ENCODE measurements around the gene CATSPER2. TPM values are rescaled to one million over a fixed set of nuclear protein-coding genes. Genes with fewer than 3 reads are reported as not detected.

The CATSPER2 gene
- 1.4 and 6.7 TPM in 2 replicates for total RNA-seq

DNA sequence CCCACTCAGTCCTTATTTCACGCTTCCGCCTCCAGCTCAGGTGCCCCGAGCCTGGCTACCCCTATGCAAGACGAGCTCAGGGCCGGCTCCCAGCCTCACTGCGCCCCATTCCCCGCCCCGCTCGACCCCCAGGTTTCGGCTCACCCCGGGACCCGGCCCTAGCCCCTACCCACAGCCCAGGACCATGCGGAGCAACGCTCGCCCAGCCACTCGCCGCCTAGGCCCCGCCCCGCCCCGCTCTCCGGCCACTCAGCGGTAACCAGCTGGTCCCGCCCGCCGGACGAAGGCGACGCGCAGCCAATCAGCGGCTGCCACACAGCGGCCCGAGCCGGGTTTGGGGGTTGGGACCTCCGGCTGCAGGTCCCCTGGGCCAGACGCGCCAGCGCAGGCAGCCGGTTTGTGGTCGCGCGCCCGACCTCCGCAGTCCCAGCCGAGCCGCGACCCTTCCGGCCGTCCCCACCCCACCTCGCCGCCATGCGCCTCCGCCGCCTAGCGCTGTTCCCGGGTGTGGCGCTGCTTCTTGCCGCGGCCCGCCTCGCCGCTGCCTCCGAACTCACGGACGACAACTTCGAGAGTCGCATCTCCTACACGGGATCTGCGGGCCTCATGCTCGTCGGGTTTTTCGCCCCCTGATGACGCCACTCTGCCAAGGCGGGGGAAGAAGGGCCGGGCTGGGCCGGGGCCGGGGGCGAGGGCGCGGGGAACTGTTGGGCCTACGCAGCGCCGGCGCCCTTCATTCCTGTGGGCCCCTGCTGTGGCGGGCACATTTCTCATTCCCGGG lies at the start of gene CATSPER2:
TSS of gene CATSPER2 (minus strand) at position 196 of the 781 bp plus-strand sequence. CDS start 783 bp downstream, outside the sequence.

GRCh38 chr15:43693148-43694022 lies 44.7 kb upstream of the CATSPER2 start, which contains the start of gene CKMT1A:
Gene CKMT1A (plus strand): TSS chr15:43693859. CDS start chr15:43694051, 192 bp downstream.

GRCh38 chr15:43618700-43619099 lies 29.9 kb downstream of the CATSPER2 start, which contains the start of gene STRC:
Gene STRC (minus strand): TSS chr15:43618800. CDS start chr15:43618722, 78 bp downstream.

GRCh38 chr15:43593328-43594190 lies 55.1 kb downstream of the CATSPER2 start, which contains the start of gene CKMT1B:
Gene CKMT1B (plus strand): TSS chr15:43594027. CDS start chr15:43594219, 192 bp downstream.

DNA sequence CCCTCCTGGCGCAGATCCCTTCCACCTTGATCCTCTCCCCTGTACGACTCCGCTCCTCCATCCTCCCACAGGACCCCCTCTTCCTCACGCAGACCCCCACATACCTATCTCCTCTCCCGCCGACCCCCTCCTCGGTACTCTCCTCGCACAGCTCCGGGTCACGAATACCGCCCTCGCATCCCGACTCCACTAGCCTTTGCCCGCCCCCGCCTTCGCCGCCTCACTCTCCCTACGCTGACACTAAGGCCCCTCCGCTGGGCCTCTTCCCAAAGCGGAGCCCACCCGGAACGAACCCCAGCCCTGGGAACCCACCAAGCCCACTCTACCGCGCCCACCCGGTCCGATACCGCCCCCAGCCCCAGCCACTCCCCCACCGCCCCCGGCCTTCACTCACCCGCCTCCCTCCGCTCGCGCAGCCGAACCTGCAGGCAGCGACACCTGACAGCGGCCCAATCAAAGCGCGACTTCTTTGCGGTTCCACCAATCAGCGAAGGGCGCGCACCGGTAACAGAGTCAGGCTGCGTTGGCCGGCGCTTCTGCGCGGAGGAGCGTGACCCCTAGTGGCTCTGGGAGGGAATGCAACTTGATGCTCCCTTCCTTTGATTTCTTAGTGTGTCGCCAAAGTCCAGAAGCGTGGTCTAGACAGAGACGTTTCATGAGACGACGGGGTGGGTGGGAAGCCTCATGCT lies 58.7 kb downstream of the CATSPER2 start, which contains the start of gene PPIP5K1:
TSS of gene PPIP5K1 (minus strand) at position 431 of the 689 bp plus-strand sequence. CDS start 5,704 bp downstream, outside the sequence.

Other genes with a start within 250 kb of the CATSPER2 start
- 31.1 and 74.0 TPM in 2 replicates for gene TP53BP1, start 155.7 kb downstream of the CATSPER2 start, total RNA-seq
- gene MAP1A, start 131.2 kb downstream of the CATSPER2 start, total RNA-seq, result under 0.01 and 1.9 TPM in 2 replicates
- 53.3 and 101 TPM in 2 replicates for gene PPIP5K1, start 58.6 kb downstream of the CATSPER2 start, total RNA-seq
- 17.8 and 69.5 TPM in 2 replicates for gene CKMT1B, start 54.8 kb downstream of the CATSPER2 start, total RNA-seq
- gene STRC, start 30.0 kb downstream of the CATSPER2 start, total RNA-seq, result 0.34 and 0.71 TPM in 2 replicates
- gene CKMT1A, start 45.0 kb upstream of the CATSPER2 start, total RNA-seq, result 21.5 and 63.9 TPM in 2 replicates
- gene PDIA3, start 97.6 kb upstream of the CATSPER2 start, total RNA-seq, result 223 and 333 TPM in 2 replicates
- 21.9 and 24.1 TPM in 2 replicates for gene ELL3, start 128.1 kb upstream of the CATSPER2 start, total RNA-seq
- gene SERF2, start 143.5 kb upstream of the CATSPER2 start, total RNA-seq, result 224 and 266 TPM in 2 replicates
- gene SERINC4, start 151.4 kb upstream of the CATSPER2 start, total RNA-seq, result 0.07 TPM in 1 of 2 replicates, not detected in the other
- 4.3 and 5.8 TPM in 2 replicates for gene HYPK, start 151.8 kb upstream of the CATSPER2 start, total RNA-seq
- 28.4 and 38.1 TPM in 2 replicates for gene MFAP1, start 175.8 kb upstream of the CATSPER2 start, total RNA-seq
- 1.4 and 1.6 TPM in 2 replicates for gene WDR76, start 178.2 kb upstream of the CATSPER2 start, total RNA-seq

Data from nasal cavity respiratory epithelium epithelial cell of viscerocranial mucosa (primary cell).